HG03565 (cell line): ENCODE measurements around the gene CDH13.

Source experiments
- ATAC-seq: cut with Tn5 transposase; IDR thresholded peaks from one replicate; pipeline ENCODE4 v1.9.1; 2021; ENCODE audit warnings: mild to moderate bottlenecking, moderate library complexity; ENCODE audit not compliant: unreplicated experiment

CDH13 gene

GRCh38 chr16:82625066-82625968, 1.5 kb upstream of the CDH13 start:
- ATAC-seq, result no peak

GRCh38 chr16:82628088-82628423, 1.3 kb downstream of the CDH13 start:
- no peak for ATAC-seq

DNA sequence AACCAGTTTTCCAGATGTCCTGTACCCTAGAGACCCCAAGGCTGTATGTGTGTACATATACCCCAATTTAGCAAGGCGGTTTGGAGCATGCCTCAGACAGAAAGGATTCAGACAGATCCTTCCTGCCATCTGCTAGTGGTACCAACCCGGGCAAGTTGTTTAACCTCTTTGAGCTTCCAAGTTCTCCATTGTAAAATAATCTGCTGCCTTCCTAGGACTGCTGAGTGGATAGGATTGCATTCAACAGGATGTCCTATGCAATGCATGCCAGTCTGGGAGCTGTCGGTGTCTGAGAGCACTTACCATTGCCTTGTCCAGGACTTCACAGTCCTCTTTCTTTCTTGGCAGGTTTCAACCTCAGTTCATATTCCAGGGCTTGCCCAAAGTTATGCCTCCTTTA, 1.9 kb downstream of the CDH13 start:
- no peak for ATAC-seq

GRCh38 chr16:82629441-82630027, 2.8 kb downstream of the CDH13 start:
- ATAC-seq, result no peak

DNA sequence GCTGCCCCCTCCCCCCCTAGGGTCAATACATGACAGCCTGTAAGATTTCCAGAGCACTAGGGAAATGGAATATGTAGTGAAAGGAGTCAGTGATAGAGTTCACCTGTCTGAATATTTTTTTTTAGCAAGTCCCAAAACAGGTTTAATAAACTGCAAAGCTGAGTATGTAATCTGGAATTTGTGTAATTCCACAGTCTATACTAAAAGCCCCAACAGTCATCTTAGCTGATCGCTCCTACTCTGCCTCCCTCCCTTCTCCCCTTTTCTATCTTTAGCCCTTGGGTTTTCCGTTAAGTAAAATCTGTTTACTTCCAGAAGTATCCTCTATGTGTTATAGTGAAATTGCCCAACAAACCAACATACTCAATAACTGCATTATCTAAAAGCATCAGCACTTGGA, 3.5 kb downstream of the CDH13 start:
- ATAC-seq, result no peak

DNA sequence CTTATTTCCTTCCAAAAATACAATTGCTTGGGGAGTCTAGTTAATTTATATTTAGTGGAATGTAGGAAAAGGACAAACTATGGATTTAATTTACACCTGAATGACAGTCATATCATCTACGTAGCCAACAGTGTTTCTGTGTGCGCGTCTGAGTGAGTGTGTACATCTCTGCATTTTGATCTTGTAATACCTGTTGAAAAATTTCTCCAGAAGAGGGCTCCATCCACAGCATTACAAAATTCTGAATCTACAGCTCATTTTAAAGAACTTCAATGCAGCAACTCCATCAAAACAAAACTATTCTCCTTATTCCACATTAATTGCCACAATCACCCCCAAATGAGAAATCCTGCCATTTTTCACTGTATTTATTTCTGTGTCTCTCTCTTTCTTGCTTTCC, 3.9 kb downstream of the CDH13 start:
- ATAC-seq, result no peak

DNA sequence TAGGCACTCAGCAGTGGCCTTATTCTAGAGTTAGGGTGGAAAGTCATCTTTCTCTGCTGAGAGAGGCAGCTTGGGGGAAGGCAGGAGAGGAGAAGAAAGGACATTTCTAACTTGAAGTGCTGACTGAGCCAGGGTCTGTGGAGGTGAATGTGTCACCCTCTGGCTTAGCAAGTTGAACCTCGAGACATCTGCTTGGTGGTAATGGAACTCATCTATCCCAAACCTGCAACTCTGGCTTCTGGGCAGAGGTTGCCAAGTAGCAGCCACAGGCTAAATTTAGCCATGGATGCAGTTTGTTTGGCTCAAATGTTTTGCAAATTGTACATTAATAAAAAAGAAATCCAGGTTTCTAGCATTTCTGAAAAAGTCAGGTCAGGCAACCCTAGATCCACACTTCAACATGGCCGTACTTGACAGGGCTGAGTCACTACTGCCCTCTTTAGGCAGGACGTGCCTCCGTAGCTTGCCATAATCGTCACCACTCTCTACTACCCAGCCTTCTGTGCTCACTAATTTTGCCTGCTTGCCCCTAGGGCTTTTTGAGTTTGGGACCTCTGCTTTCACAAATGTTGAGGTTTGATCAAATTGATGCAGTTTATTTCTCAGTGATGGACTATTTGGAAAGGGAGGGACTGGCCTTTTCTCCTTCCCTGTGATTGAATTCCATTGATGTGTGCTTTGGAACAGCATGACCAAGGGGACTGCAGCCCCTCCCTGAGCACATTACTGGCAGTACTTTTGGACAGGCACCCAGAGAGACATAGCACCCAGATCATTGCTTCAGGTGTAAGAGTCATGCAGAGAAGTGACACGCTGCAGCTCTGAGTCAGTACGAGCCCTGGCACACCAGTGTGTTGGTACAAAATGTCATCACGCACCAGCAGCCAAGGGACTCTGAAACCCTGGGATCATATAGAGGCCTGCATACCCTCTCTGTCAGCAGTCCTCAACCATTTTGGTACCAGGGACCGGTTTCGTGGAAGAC, 5.2 kb downstream of the CDH13 start:
- ATAC-seq, result no peak

GRCh38 chr16:82633964-82634600, 7.3 kb downstream of the CDH13 start:
- no peak for ATAC-seq

DNA sequence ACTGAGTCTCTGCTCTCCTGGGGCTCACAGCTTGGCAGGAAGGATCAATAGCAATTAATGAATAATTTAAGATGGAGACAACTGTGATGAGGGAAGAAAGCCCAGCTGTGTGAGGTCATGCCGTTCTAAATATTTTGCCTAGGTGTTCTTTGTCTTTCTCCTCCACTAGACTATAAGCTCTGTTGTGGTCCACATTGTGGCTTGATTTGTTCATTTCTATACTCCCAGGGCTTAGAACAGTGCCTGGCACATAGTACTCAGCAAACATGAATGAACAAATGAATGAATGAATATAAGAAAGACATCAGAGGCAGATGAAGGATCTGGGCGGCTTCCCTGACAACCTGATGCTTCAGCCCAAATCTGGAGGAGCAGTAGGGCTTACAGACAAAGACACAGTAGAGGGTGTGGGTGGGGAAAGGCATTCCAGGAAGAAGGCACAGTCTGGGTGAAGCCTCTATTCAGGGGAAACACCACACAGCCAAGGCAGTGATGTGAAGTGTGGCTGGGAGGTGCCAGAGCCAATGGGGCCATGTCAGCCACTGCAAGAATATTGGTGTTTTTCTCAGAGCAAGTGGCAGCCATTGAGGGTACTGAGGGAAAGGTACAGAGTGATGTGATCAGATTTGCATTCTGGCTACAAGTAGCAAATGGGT, 8.3 kb downstream of the CDH13 start:
- ATAC-seq, result no peak

- no peak for ATAC-seq
Observed at GRCh38 chr16:82636485-82636884, 9.7 kb downstream of the CDH13 start.

DNA sequence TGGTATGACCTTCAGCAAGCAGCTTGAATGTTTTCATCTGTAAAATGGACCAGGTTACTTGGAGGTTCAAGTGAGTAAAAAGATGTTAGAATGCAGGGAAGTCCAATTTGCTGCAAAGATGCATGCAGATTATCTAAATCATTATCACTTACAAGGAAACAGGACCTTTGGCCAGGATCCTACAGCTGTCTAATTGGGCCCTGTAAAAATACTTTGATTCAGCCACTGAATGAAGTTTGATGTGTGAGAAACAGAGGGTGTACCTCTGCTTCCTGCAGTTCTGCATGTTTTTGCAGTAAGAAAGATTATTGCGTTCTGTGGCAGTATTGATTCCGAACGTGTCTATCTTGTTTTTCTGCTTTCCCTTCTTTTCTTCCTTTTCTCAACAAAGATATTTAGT, 10.2 kb downstream of the CDH13 start:
- no peak for ATAC-seq

DNA sequence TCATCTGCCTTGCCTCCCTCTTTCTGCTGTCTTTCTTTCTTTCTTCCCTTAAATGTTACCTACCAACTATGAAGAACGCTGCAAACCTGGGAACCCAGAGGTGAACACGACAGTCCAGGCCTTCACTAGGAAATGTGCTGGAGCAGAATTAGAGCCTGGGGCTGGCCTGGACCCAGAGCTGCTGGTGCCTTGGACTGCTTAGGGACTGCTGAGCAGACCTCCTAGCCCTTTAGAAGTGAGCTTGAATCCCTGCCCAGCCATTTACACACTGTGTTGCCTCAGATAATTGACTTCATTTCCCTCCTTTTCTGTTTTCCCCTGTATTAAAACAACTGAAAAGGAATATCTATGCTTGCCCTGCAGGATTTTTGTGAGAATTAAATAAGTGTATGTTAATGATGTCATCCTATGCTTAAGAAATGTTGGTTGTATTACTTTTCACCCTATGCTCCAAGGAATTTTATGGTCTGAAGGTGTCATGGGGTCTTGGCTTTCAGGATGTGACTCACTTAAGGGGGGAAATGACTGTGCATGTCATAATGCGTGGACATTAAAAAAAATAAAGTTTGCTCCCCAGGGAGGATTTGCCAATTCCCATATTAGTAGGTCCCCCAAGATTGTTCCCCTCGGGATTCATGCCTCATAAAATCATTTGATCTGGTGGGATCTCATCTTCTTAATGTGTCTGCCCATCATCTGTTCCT, 11.5 kb downstream of the CDH13 start:
- no peak for ATAC-seq

- ATAC-seq, result no peak
Observed at GRCh38 chr16:82639263-82639662, 12.5 kb downstream of the CDH13 start.

DNA sequence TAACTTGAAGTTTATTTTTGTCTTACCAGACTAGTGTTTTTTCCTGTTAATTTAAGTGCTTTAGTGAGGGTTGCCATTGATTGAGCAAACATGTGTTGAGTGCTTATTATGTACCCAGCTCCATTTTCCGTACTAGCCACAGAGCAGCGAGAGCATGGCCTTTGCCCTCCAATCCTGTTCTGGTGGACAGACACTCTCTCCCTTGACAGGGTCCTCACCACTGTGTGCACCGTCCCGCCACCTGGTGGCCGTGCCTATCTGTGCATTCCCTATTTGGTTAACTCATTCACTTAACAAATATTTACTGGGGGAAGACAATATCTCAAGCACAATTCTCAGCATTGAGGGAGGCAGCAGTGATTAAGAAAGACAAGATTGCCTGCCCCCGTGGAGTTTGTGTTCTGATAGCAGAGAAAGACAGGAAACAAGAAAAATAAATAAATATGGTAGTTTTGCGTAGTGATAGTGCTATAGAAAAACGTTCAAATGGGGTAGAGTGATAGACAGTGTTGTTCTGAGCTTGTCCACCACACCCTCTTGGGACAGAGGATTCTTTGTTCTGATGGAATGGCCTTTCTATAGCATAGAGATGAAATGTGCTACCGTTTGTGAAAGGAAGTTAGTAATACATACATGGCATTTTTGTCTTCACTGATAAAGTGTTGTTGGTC, 13.0 kb downstream of the CDH13 start:
- peak; percentile 62 for ATAC-seq

GRCh38 chr16:82641336-82641984, 14.7 kb downstream of the CDH13 start:
- ATAC-seq, result no peak

- ATAC-seq, result no peak
Observed at GRCh38 chr16:82643136-82643535, 16.4 kb downstream of the CDH13 start.

GRCh38 chr16:82643936-82644630, 17.3 kb downstream of the CDH13 start:
- ATAC-seq, result no peak

DNA sequence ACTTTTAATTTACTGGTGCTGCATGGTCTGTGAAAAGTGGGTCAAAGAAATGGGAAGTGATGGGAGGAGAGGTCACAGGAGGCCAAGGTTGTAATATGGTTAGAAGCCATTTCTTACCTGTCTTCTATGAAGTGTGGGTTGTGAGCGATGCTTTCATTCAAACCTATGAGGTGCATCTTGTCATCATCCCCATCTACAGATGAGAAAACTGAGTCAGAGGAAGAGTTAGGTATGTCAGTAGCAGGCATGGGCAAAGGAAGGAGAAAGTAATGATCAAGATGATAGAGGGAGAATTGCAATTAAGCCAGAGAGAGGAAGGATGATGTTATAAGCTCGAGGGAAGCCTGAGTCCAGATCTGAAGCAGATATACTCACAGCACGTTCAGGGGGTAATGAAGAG, 19.7 kb downstream of the CDH13 start:
- no peak for ATAC-seq
